SU-DHL-6 (cell line): Measurements from ENCODE around the gene TTC13.

Source experiments
- H2AFZ ChIP-seq: fragments of 200-600 bp; sonication (generic); 2 replicates; pipeline ENCODE4 v1.6.1; 2014; ENCODE audit warnings: low read depth, mild to moderate bottlenecking, moderate library complexity, mixed read lengths, antibody characterized with exemption, low read length; ENCODE audit not compliant: severe bottlenecking
- H3F3A ChIP-seq: fragments of 200-600 bp; shearing (Covaris generic); 2 replicates; pipeline ENCODE4 v1.6.0; 2016; ENCODE audit warnings: antibody characterized with exemption, mild to moderate bottlenecking; ENCODE audit not compliant: insufficient read depth
- H3K27ac ChIP-seq: fragments of 200-600 bp; sonication (generic); 2 replicates; pipeline ENCODE4 v1.5.1; 2016; ENCODE audit warnings: low read depth, mild to moderate bottlenecking, low read length, moderate library complexity, mixed read lengths
- H3K27me3 ChIP-seq: fragments of 200-600 bp; sonication (generic), shearing (Covaris generic); 2 replicates; pipeline ENCODE4 v1.6.0; 2014; ENCODE audit warnings: mild to moderate bottlenecking, low read length
- H3K36me3 ChIP-seq: fragments of 200-600 bp; sonication (generic); 2 replicates; pipeline ENCODE4 v1.6.1; 2014; ENCODE audit warnings: mild to moderate bottlenecking, low read length, mixed read lengths
- H3K4me2 ChIP-seq: fragments of 300-600, 200-600 bp; shearing (Covaris generic), sonication (generic); 2 replicates; pipeline ENCODE4 v1.6.0; 2014; ENCODE audit warnings: low read length, low read depth, mild to moderate bottlenecking; ENCODE audit not compliant: poor library complexity, severe bottlenecking
- H3K4me3 ChIP-seq: fragments of 200-600 bp; sonication (generic); 2 replicates; pipeline ENCODE4 v1.5.1; 2014; ENCODE audit warnings: antibody characterized with exemption, low read length, mild to moderate bottlenecking, mixed read lengths; ENCODE audit not compliant: insufficient read depth, poor library complexity, severe bottlenecking
- H3K79me2 ChIP-seq: fragments of 200-600 bp; sonication (generic); 2 replicates; pipeline ENCODE4 v1.6.1; 2014; ENCODE audit warnings: mild to moderate bottlenecking, low read length, moderate library complexity; ENCODE audit not compliant: insufficient read depth
- H3K9ac ChIP-seq: fragments of 200-600 bp; sonication (generic); 2 replicates; pipeline ENCODE4 v1.7.0; 2014; ENCODE audit warnings: mild to moderate bottlenecking, low read length
- H3K9me2 ChIP-seq: fragments of 200-600 bp; sonication (generic); replicated peaks from 2 replicates; pipeline ENCODE4 v1.6.1; 2014; ENCODE audit warnings: low read length; ENCODE audit not compliant: insufficient read depth
- H3K9me3 ChIP-seq: fragments of 200-600 bp; sonication (generic); 2 replicates; pipeline ENCODE4 v1.6.1; 2014; ENCODE audit warnings: low read length, mixed read lengths; ENCODE audit not compliant: insufficient read depth
- H4K20me1 ChIP-seq: fragments of 200-600 bp; sonication (generic); 2 replicates; pipeline ENCODE4 v1.6.1; 2014; ENCODE audit warnings: low read depth, mild to moderate bottlenecking, antibody characterized with exemption, low read length, moderate library complexity, mixed read lengths
- CTCF ChIP-seq: fragments of 200-600 bp; sonication (generic); IDR thresholded peaks from one replicate; pipeline ENCODE4 v1.5.1; 2017; ENCODE audit warnings: antibody characterized with exemption, mild to moderate bottlenecking, low read length, moderate library complexity; ENCODE audit not compliant: insufficient read depth, poor library complexity, severe bottlenecking
- EZH2phosphoT487 ChIP-seq: fragments of 200-600 bp; sonication (generic), shearing (Covaris generic); conservative IDR thresholded peaks from 2 replicates; pipeline ENCODE4 v1.6.1; 2018; ENCODE audit warnings: mild to moderate bottlenecking, antibody characterized with exemption, low read length, moderate library complexity, mixed read lengths

Gene TTC13

GRCh38 chr1:230909974-230910754, 68.5 kb downstream of the TTC13 start:
- Histone ChIP-seq H3K79me2 (no peaks in the 10 kb centered on the region), H3K4me3 (no peak overlapping the region), H3K9me3 (no peaks in the 10 kb centered on the region), H4K20me1 (no peaks in the 10 kb centered on the region), H3K27me3 (no peaks in the 10 kb centered on the region), H3K27ac (no peak overlapping the region), H3K36me3 (peaks cover 11% of the 10 kb centered on the region), H3K9me2 (no peaks in the 10 kb centered on the region), H2AFZ (no peak overlapping the region), H3K4me2 (no peak overlapping the region), H3K9ac (no peak overlapping the region), H3F3A (no peaks in the 10 kb centered on the region)
- TF ChIP-seq EZH2phosphoT487: no peak
- no peak for TF ChIP-seq CTCF

- Histone ChIP-seq H3K9me2 (no peaks in the 10 kb centered on the region), H3K36me3 (peaks cover 10% of the 10 kb centered on the region), H3K9me3 (no peaks in the 10 kb centered on the region), H2AFZ (no peak overlapping the region), H3K27me3 (no peaks in the 10 kb centered on the region), H4K20me1 (no peaks in the 10 kb centered on the region), H3K79me2 (no peaks in the 10 kb centered on the region), H3K4me2 (no peak overlapping the region), H3K4me3 (no peak overlapping the region), H3K9ac (no peak overlapping the region), H3F3A (no peaks in the 10 kb centered on the region), H3K27ac (no peak overlapping the region)
- TF ChIP-seq EZH2phosphoT487: no peak
- TF ChIP-seq CTCF: no peak
Observed at GRCh38 chr1:230907472-230908205, 71.0 kb downstream of the TTC13 start.

- Histone ChIP-seq H3K36me3 (peaks cover 6% of the 10 kb centered on the region; the same call in 1 of the 2 replicates), H3F3A (no peaks in the 10 kb centered on the region), H3K9me2 (no peaks in the 10 kb centered on the region), H3K9ac (no peak overlapping the region), H3K27ac (no peak overlapping the region), H4K20me1 (no peaks in the 10 kb centered on the region), H3K79me2 (no peaks in the 10 kb centered on the region), H3K4me2 (no peak overlapping the region), H2AFZ (no peak overlapping the region), H3K27me3 (no peaks in the 10 kb centered on the region), H3K4me3 (no peak overlapping the region), H3K9me3 (no peaks in the 10 kb centered on the region)
- no peak for TF ChIP-seq EZH2phosphoT487
- no peak for TF ChIP-seq CTCF
Observed at GRCh38 chr1:230906226-230906625, 72.4 kb downstream of the TTC13 start.
